GM12891 (cell line): ENCODE measurements around the gene FREY1.

ENCODE experiments used
- POLR2A ChIP-seq: IDR thresholded peaks from 2 replicates; pipeline ENCODE4 v1.6.1; 2011; ENCODE audit warnings: low read depth, low read length, control low read depth
- POLR2AphosphoS5 ChIP-seq: IDR thresholded peaks from 2 replicates; pipeline ENCODE4 v1.6.1; 2011; ENCODE audit warnings: low read depth, low read length, control low read depth
- TAF1 ChIP-seq: IDR thresholded peaks from 2 replicates; pipeline ENCODE4 v1.6.1; 2011; ENCODE audit warnings: low read depth, low read length, control low read depth

GRCh38 chr11:45906096-45906682, 882 bp downstream of the FREY1 start:
- TF ChIP-seq POLR2A (no peak), POLR2AphosphoS5 (no peak), TAF1 (no peak)
